ENCODE data around the gene LCLAT1. TPM values are rescaled to one million over a fixed set of nuclear protein-coding genes. Genes with fewer than 3 reads are reported as not detected.
A peak's percentile ranks its signal among the peaks of the same experiment; 100 is the strongest.
"Not testable (repeated sequence)": the region's sequence is repeated elsewhere in the genome, so short reads cannot be mapped to it uniquely, and the experiment has no call there.

LCLAT1 gene
- total RNA-seq, 4 donors from 2014 or later = 24.9 to 62.9 (median 36.3) TPM

GRCh38 chr2:30462131-30462857, 15.2 kb downstream of the LCLAT1 start:
- no peak for TF ChIP-seq CTCF (IDR thresholded peaks at IDR 0.05)
- TF ChIP-seq POLR2AphosphoS5 (IDR thresholded peaks at IDR 0.05) = no peak
- TF ChIP-seq EP300 (IDR thresholded peaks at IDR 0.05) = no peak
- TF ChIP-seq POLR2A (IDR thresholded peaks at IDR 0.05; ENCODE audit: low read depth) = no peak
- 93% methylated on average over 4 of the region's 4 CpGs for WGBS
- Histone ChIP-seq H3K4me3 (no peak overlapping the region), H3K36me3 (no peaks in the 10 kb centered on the region), H3K27ac (replicated peaks in 1 of 4) (no peak overlapping the region), H3K4me1 (peaks cover 15 to 38% (median 26%) of the 10 kb centered on the region in 4 donors), H3K9me3 (no peaks in the 10 kb centered on the region), H3K27me3 (no peaks in the 10 kb centered on the region)
- intact Hi-C loops (cut with DNase I) = no loop called here
- no peak for DNase-seq (ENCODE audit: extremely low spot score)

- TF ChIP-seq POLR2AphosphoS5 (IDR thresholded peaks at IDR 0.05) (no peak), POLR2A (IDR thresholded peaks at IDR 0.05; ENCODE audit: low read depth) (no peak)
- no peaks in the 10 kb centered on the region for H3K36me3 ChIP-seq
- peaks cover 0 to 3% (median 0%) of the 10 kb centered on the region in 4 donors for H3K9me3 ChIP-seq
- no peak for DNase-seq (ENCODE audit: extremely low spot score)
- H3K4me3 ChIP-seq = no peak overlapping the region
- intact Hi-C loops (cut with DNase I) = no loop called here
- no peak overlapping the region for H3K27ac ChIP-seq (replicated peaks in 1 of 4)
- no peaks in the 10 kb centered on the region for H3K27me3 ChIP-seq
- peaks cover 15 to 38% (median 26%) of the 10 kb centered on the region in 4 donors for H3K4me1 ChIP-seq
- WGBS = 46% methylated on average over 2 of the region's 2 CpGs
These were observed 16.5 kb downstream of the LCLAT1 start for GRCh38 chr2:30463535-30463934.

- peaks cover 0 to 3% (median 0%) of the 10 kb centered on the region in 4 donors for H3K9me3 ChIP-seq
- DNase-seq (ENCODE audit: extremely low spot score) = no peak
- TF ChIP-seq CTCF (IDR thresholded peaks at IDR 0.05) (no peak), EP300 (IDR thresholded peaks at IDR 0.05) (no peak), POLR2A (IDR thresholded peaks at IDR 0.05; ENCODE audit: low read depth) (no peak), POLR2AphosphoS5 (IDR thresholded peaks at IDR 0.05) (no peak)
- WGBS = 74% methylated on average over 4 of the region's 4 CpGs
- peaks cover 15 to 29% (median 21%) of the 10 kb centered on the region in 4 donors for H3K4me1 ChIP-seq
- intact Hi-C loops (cut with DNase I) = no loop called here
- peak overlapping the region; percentile 13 to 36 (median 18) for H3K27ac ChIP-seq (replicated peaks in 1 of 4)
- no peak overlapping the region for H3K4me3 ChIP-seq
- H3K27me3 ChIP-seq = no peaks in the 10 kb centered on the region
- no peaks in the 10 kb centered on the region for H3K36me3 ChIP-seq
These were observed 17.6 kb downstream of the LCLAT1 start for GRCh38 chr2:30464544-30465170.

- Histone ChIP-seq H3K4me1 (peaks cover 12 to 24% (median 23%) of the 10 kb centered on the region in 4 donors), H3K27me3 (no peaks in the 10 kb centered on the region), H3K27ac (replicated peaks in 1 of 4) (peak overlapping the region; percentile 13 to 36 (median 18)), H3K4me3 (no peak overlapping the region), H3K9me3 (peaks cover 0 to 3% (median 0%) of the 10 kb centered on the region in 4 donors), H3K36me3 (no peaks in the 10 kb centered on the region)
- no peak for TF ChIP-seq EP300 (IDR thresholded peaks at IDR 0.05)
- TF ChIP-seq CTCF (IDR thresholded peaks at IDR 0.05) = no peak
- no peak for DNase-seq (ENCODE audit: extremely low spot score)
- WGBS = 64% methylated on average over 3 of the region's 3 CpGs
- intact Hi-C loops (cut with DNase I) = no loop called here
These were observed 18.1 kb downstream of the LCLAT1 start for GRCh38 chr2:30465171-30465545.

GRCh38 chr2:30466216-30466615, 19.2 kb downstream of the LCLAT1 start:
- H3K36me3 ChIP-seq = no peaks in the 10 kb centered on the region
- no peak overlapping the region for H3K27ac ChIP-seq (replicated peaks in 1 of 4)
- intact Hi-C loops (cut with DNase I) = no loop called here
- peaks cover 0 to 3% (median 0%) of the 10 kb centered on the region in 4 donors for H3K9me3 ChIP-seq
- WGBS = 90% methylated on average over 1 of the region's 1 CpG
- no peaks in the 10 kb centered on the region for H3K27me3 ChIP-seq
- peaks cover 15 to 27% (median 23%) of the 10 kb centered on the region in 4 donors for H3K4me1 ChIP-seq
- DNase-seq (ENCODE audit: extremely low spot score) = no peak
- TF ChIP-seq POLR2A (IDR thresholded peaks at IDR 0.05; ENCODE audit: low read depth) (no peak), POLR2AphosphoS5 (IDR thresholded peaks at IDR 0.05) (no peak)
- no peak overlapping the region for H3K4me3 ChIP-seq

- intact Hi-C loops (cut with DNase I); H3K36me3 ChIP-seq; DNase-seq (ENCODE audit: extremely low spot score); H3K9me3 ChIP-seq; H3K4me3 ChIP-seq; H3K27ac ChIP-seq (replicated peaks in 1 of 4); H3K27me3 ChIP-seq: not testable (repeated sequence)
- peaks cover 17 to 32% (median 25%) of the 10 kb centered on the region in 4 donors for H3K4me1 ChIP-seq
- WGBS = 92% methylated on average over 8 of the region's 8 CpGs
These were observed 20.2 kb downstream of the LCLAT1 start for GRCh38 chr2:30467062-30467826.
